Liver (tissue), 3 donors: ENCODE measurements around the gene KPNB1.

Experiments used
- EGR1 ChIP-seq, 2 donors: IDR thresholded peaks; 2 replicates each; pipeline ENCODE4 v1.6.1; 2016 to 2018; ENCODE audit warnings: antibody characterized with exemption in 2 of 2, low read depth in 2 of 2
- GABPA ChIP-seq, 2 donors: IDR thresholded peaks in 1 of 2; conservative IDR thresholded peaks in 1 of 2; 2 replicates each; pipeline ENCODE4 v1.6.1; 2016; ENCODE audit warnings: antibody characterized with exemption in 2 of 2, mild to moderate bottlenecking in 1 of 2, moderate library complexity in 1 of 2
- HNF4A ChIP-seq, 2 donors: conservative IDR thresholded peaks; 2 replicates each; pipeline ENCODE4 v1.6.1; 2016; ENCODE audit warnings: antibody characterized with exemption in 2 of 2, mild to moderate bottlenecking in 2 of 2
- JUND ChIP-seq, 2 donors: IDR thresholded peaks; 2 replicates each; pipeline ENCODE4 v1.6.1; 2016; ENCODE audit warnings: antibody characterized with exemption in 2 of 2
- SP1 ChIP-seq: IDR thresholded peaks from 2 replicates; pipeline ENCODE4 v1.6.1; 2018; ENCODE audit warnings: antibody characterized with exemption, mild to moderate bottlenecking
- YY1 ChIP-seq: IDR thresholded peaks from 2 replicates; pipeline ENCODE4 v1.6.1; 2016; ENCODE audit warnings: antibody characterized with exemption, mild to moderate bottlenecking
- TF ChIP-seq, protein P1 (sequence below): fragments of 150-350 bp; IDR thresholded peaks from 2 replicates; pipeline ENCODE4 v1.5.1; 2017; ENCODE audit warnings: improper control_type of control experiment, low read depth, low read length; ENCODE audit not compliant: missing input control
- TF ChIP-seq, protein P2 (sequence below): IDR thresholded peaks from 2 replicates; pipeline ENCODE4 v1.6.1; 2016; ENCODE audit warnings: antibody characterized with exemption, mild to moderate bottlenecking
- TF ChIP-seq, protein P3 (sequence below): IDR thresholded peaks from 2 replicates; pipeline ENCODE4 v1.6.1; 2016; ENCODE audit warnings: antibody characterized with exemption
- TF ChIP-seq, protein P4 (sequence below): IDR thresholded peaks from 2 replicates; pipeline ENCODE4 v1.6.1; 2016; ENCODE audit warnings: antibody characterized with exemption
- TF ChIP-seq, protein P5 (sequence below): IDR thresholded peaks from 2 replicates; pipeline ENCODE4 v1.6.1; 2016; ENCODE audit warnings: antibody characterized with exemption
- donor health status: healthy.
- donor health status: healthy.

DNA sequence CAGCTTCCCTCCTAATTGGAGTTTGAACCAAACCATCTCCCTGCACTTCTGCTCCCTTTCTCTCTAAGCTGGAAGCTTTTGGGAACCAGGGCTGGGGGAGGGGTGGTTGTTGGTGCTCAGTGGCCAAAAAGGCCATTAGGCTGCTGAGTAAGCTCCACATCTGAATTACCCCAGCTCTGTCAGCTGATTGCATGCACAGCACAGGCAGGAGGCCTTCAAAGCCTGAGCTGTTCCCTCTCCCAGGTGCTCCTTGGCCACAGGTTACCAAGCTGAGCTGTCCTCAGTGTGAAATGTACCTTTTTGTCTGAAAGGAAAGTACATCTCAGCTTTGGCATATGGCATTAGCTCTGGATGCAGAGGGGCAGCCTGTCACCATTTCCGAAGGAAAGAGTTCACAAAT lies 38.0 kb downstream of the KPNB1 start:
- TF ChIP-seq GABPA (IDR thresholded peaks at IDR 0.05 in 1 of 2, conservative IDR thresholded peaks at IDR 0.05 in 1 of 2) (no peak), HNF4A (conservative IDR thresholded peaks at IDR 0.05) (no peak), YY1 (no peak), JUND (IDR thresholded peaks at IDR 0.05) (no peak), EGR1 (IDR thresholded peaks at IDR 0.05; ENCODE audit: low read depth in 2 of 2) (no peak), SP1 (no peak)
- TF ChIP-seq, protein P1, sequence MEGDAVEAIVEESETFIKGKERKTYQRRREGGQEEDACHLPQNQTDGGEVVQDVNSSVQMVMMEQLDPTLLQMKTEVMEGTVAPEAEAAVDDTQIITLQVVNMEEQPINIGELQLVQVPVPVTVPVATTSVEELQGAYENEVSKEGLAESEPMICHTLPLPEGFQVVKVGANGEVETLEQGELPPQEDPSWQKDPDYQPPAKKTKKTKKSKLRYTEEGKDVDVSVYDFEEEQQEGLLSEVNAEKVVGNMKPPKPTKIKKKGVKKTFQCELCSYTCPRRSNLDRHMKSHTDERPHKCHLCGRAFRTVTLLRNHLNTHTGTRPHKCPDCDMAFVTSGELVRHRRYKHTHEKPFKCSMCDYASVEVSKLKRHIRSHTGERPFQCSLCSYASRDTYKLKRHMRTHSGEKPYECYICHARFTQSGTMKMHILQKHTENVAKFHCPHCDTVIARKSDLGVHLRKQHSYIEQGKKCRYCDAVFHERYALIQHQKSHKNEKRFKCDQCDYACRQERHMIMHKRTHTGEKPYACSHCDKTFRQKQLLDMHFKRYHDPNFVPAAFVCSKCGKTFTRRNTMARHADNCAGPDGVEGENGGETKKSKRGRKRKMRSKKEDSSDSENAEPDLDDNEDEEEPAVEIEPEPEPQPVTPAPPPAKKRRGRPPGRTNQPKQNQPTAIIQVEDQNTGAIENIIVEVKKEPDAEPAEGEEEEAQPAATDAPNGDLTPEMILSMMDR, result no peak
- TF ChIP-seq, protein P2, sequence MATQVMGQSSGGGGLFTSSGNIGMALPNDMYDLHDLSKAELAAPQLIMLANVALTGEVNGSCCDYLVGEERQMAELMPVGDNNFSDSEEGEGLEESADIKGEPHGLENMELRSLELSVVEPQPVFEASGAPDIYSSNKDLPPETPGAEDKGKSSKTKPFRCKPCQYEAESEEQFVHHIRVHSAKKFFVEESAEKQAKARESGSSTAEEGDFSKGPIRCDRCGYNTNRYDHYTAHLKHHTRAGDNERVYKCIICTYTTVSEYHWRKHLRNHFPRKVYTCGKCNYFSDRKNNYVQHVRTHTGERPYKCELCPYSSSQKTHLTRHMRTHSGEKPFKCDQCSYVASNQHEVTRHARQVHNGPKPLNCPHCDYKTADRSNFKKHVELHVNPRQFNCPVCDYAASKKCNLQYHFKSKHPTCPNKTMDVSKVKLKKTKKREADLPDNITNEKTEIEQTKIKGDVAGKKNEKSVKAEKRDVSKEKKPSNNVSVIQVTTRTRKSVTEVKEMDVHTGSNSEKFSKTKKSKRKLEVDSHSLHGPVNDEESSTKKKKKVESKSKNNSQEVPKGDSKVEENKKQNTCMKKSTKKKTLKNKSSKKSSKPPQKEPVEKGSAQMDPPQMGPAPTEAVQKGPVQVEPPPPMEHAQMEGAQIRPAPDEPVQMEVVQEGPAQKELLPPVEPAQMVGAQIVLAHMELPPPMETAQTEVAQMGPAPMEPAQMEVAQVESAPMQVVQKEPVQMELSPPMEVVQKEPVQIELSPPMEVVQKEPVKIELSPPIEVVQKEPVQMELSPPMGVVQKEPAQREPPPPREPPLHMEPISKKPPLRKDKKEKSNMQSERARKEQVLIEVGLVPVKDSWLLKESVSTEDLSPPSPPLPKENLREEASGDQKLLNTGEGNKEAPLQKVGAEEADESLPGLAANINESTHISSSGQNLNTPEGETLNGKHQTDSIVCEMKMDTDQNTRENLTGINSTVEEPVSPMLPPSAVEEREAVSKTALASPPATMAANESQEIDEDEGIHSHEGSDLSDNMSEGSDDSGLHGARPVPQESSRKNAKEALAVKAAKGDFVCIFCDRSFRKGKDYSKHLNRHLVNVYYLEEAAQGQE, result no peak
- TF ChIP-seq, protein P3, sequence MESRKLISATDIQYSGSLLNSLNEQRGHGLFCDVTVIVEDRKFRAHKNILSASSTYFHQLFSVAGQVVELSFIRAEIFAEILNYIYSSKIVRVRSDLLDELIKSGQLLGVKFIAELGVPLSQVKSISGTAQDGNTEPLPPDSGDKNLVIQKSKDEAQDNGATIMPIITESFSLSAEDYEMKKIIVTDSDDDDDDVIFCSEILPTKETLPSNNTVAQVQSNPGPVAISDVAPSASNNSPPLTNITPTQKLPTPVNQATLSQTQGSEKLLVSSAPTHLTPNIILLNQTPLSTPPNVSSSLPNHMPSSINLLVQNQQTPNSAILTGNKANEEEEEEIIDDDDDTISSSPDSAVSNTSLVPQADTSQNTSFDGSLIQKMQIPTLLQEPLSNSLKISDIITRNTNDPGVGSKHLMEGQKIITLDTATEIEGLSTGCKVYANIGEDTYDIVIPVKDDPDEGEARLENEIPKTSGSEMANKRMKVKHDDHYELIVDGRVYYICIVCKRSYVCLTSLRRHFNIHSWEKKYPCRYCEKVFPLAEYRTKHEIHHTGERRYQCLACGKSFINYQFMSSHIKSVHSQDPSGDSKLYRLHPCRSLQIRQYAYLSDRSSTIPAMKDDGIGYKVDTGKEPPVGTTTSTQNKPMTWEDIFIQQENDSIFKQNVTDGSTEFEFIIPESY, result no peak
- TF ChIP-seq, protein P4, sequence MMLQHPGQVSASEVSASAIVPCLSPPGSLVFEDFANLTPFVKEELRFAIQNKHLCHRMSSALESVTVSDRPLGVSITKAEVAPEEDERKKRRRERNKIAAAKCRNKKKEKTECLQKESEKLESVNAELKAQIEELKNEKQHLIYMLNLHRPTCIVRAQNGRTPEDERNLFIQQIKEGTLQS, result no peak
- TF ChIP-seq, protein P5, sequence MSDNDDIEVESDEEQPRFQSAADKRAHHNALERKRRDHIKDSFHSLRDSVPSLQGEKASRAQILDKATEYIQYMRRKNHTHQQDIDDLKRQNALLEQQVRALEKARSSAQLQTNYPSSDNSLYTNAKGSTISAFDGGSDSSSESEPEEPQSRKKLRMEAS, result no peak
